Hepatocyte (in vitro differentiated cells): Measurements from ENCODE around the gene C14orf180. TPM values are rescaled to one million over a fixed set of nuclear protein-coding genes. Genes with fewer than 3 reads are reported as not detected.

Experiments
- DNase-seq: peaks from one replicate; pipeline ENCODE4 v3.0.0-alpha.2; 2016; ENCODE audit warnings: low spot score
- H2AFZ ChIP-seq: fragments of 200-600 bp; sonication (generic); 2 replicates; pipeline ENCODE4 v1.6.0; 2016; ENCODE audit warnings: antibody characterized with exemption, mild to moderate bottlenecking
- H3K27ac ChIP-seq: fragments of 200-600 bp; sonication (generic); 2 replicates; pipeline ENCODE4 v1.5.1; 2016; ENCODE audit warnings: mild to moderate bottlenecking
- H3K27me3 ChIP-seq: fragments of 200-600 bp; sonication (generic); 2 replicates; pipeline ENCODE4 v1.6.1; 2016
- H3K36me3 ChIP-seq: fragments of 200-600 bp; sonication (generic); replicated peaks from 2 replicates; pipeline ENCODE4 v1.5.1; 2016; ENCODE audit warnings: low read depth; ENCODE audit not compliant: insufficient read depth
- H3K4me1 ChIP-seq: fragments of 200-600 bp; sonication (generic); 2 replicates; pipeline ENCODE4 v1.5.1; 2016; ENCODE audit warnings: mild to moderate bottlenecking, moderate library complexity; ENCODE audit not compliant: insufficient read depth
- H3K4me2 ChIP-seq: fragments of 200-600 bp; sonication (generic); 2 replicates; pipeline ENCODE4 v1.6.0; 2016
- H3K4me3 ChIP-seq: fragments of 200-600 bp; sonication (generic); 2 replicates; pipeline ENCODE4 v1.5.1; 2016; ENCODE audit warnings: mild to moderate bottlenecking
- H3K79me2 ChIP-seq: fragments of 200-600 bp; sonication (generic); 2 replicates; pipeline ENCODE4 v1.6.0; 2017; ENCODE audit warnings: mild to moderate bottlenecking
- H3K9me2 ChIP-seq: fragments of 200-600 bp; sonication (generic); replicated peaks from 2 replicates; pipeline ENCODE4 v1.6.0; 2017; ENCODE audit warnings: mild to moderate bottlenecking; ENCODE audit not compliant: insufficient read depth
- H3K9me3 ChIP-seq: fragments of 200-600 bp; sonication (generic); 2 replicates; pipeline ENCODE4 v1.5.1; 2016; ENCODE audit warnings: low read depth, mild to moderate bottlenecking
- H4K20me1 ChIP-seq: fragments of 200-600 bp; sonication (generic); 2 replicates; pipeline ENCODE4 v1.6.0; 2016; ENCODE audit warnings: mild to moderate bottlenecking; ENCODE audit not compliant: insufficient read depth, poor library complexity, severe bottlenecking
- EZH2 ChIP-seq: fragments of 200-600 bp; sonication (generic); IDR thresholded peaks from 2 replicates; pipeline ENCODE4 v1.6.1; 2016; ENCODE audit warnings: antibody characterized with exemption, mild to moderate bottlenecking, borderline replicate concordance
- EZH2phosphoT487 ChIP-seq: fragments of 200-600 bp; sonication (generic); IDR thresholded peaks from one replicate; pipeline ENCODE4 v1.6.1; 2018; ENCODE audit warnings: antibody characterized with exemption, mild to moderate bottlenecking, low read depth, moderate library complexity; ENCODE audit not compliant: unreplicated experiment, severe bottlenecking
- WGBS: methylation state at CpG from one replicate; pipeline ENCODE4 v1.1.6; 2016; ENCODE audit warnings: low lambda C conversion rate; ENCODE audit errors: missing lambda C conversion rate; 5-methylcytosine and 5-hydroxymethylcytosine counted together
- polyA plus RNA-seq: library from polyadenylated mRNA; unstranded; fragments of >200 nt; fragmentation: Nextera tagmentation; extraction: Ambion mirVana; gene quantifications from 2 replicates; pipeline ENCODE4 v1.2.1, GENCODE V29; 2016
- total RNA-seq: library from RNA; depleted of rRNA; stranded (reverse); fragments of >200 nt; gene quantifications from 2 replicates; pipeline ENCODE4 v1.2.3, GENCODE V29; 2014
- TF ChIP-seq, protein P1 (sequence below): fragments of 200-600 bp; sonication (generic); IDR thresholded peaks from 2 replicates; pipeline ENCODE4 v1.5.1; 2016; ENCODE audit warnings: antibody characterized with exemption, mild to moderate bottlenecking; ENCODE audit not compliant: poor library complexity

The C14orf180 gene
- total and polyA plus RNA-seq, 2 experiments from 2014 or later = 1.1 to 1.2 TPM

DNA sequence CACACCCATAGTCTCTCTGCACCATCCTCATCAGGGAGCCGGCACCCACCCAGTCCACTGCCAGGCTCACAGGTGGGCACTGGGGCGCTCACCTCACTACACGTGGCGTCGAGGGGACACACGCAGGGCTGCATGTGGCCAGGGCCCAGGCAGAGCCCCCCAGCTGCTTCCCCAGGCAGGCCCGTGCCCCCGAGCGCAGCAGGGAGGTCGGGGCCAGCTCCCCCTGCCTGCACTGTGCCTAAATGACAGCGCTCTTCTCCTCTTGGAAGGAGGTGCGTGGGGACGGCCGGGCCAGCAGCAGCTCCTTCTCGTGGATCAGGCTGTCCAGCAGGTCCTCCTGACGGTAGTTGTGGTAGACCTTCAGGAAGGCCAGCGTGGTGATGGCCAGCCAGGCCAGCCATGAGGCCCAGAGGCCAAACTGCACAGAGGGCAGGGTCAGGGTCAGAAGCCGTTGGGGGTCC is 13.7 kb downstream of the C14orf180 start:
- Histone ChIP-seq H3K27me3 (no peaks in the 10 kb centered on the region), H3K4me2 (no peak overlapping the region), H3K27ac (no peak overlapping the region), H3K9me2 (no peaks in the 10 kb centered on the region), H3K9me3 (no peaks in the 10 kb centered on the region), H3K79me2 (no peaks in the 10 kb centered on the region), H3K36me3 (no peaks in the 10 kb centered on the region), H4K20me1 (no peaks in the 10 kb centered on the region), H2AFZ (no peak overlapping the region), H3K4me3 (no peak overlapping the region), H3K4me1 (peaks cover 9% of the 10 kb centered on the region)
- WGBS = 82% methylated on average over 14 of the region's 18 CpGs
- DNase-seq = no peak
- TF ChIP-seq EZH2phosphoT487 = no peak
- TF ChIP-seq EZH2 = no peak
- TF ChIP-seq, protein P1, sequence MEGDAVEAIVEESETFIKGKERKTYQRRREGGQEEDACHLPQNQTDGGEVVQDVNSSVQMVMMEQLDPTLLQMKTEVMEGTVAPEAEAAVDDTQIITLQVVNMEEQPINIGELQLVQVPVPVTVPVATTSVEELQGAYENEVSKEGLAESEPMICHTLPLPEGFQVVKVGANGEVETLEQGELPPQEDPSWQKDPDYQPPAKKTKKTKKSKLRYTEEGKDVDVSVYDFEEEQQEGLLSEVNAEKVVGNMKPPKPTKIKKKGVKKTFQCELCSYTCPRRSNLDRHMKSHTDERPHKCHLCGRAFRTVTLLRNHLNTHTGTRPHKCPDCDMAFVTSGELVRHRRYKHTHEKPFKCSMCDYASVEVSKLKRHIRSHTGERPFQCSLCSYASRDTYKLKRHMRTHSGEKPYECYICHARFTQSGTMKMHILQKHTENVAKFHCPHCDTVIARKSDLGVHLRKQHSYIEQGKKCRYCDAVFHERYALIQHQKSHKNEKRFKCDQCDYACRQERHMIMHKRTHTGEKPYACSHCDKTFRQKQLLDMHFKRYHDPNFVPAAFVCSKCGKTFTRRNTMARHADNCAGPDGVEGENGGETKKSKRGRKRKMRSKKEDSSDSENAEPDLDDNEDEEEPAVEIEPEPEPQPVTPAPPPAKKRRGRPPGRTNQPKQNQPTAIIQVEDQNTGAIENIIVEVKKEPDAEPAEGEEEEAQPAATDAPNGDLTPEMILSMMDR = no peak

DNA sequence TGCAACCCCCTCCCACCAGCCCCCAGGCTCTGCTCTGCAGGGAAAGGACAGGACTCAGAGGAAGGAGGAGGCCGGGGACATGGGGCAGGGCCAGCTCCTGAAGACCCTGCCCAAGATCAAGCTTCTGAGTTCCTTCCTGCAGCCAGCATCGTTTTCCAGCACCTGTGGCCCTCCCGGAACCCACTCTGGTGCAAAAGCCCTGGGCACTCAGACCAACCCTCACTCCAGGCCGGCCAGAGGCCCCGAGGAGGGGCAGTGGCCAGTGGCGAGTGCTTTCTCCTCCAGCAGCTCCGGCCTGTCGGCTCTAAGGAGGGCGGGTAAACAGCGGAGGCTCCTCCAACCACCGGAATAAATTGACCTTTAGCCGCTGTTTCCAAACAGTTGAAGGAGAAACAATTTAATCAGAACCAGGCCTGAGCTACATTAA is 14.2 kb downstream of the C14orf180 start:
- no peak overlapping the region for H3K4me2 ChIP-seq
- WGBS = 46% methylated on average over 12 of the region's 12 CpGs
- DNase-seq = no peak
- no peak overlapping the region for H3K27ac ChIP-seq
- no peaks in the 10 kb centered on the region for H4K20me1 ChIP-seq
- H3K4me3 ChIP-seq = no peak overlapping the region
- no peaks in the 10 kb centered on the region for H3K79me2 ChIP-seq
- no peaks in the 10 kb centered on the region for H3K9me2 ChIP-seq
- no peaks in the 10 kb centered on the region for H3K9me3 ChIP-seq
- no peaks in the 10 kb centered on the region for H3K27me3 ChIP-seq
- no peaks in the 10 kb centered on the region for H3K36me3 ChIP-seq
- H3K4me1 ChIP-seq = peaks cover 9% of the 10 kb centered on the region
- no peak for TF ChIP-seq EZH2
- TF ChIP-seq, protein P1 = no peak
- no peak for TF ChIP-seq EZH2phosphoT487
- H2AFZ ChIP-seq = no peak overlapping the region

DNA sequence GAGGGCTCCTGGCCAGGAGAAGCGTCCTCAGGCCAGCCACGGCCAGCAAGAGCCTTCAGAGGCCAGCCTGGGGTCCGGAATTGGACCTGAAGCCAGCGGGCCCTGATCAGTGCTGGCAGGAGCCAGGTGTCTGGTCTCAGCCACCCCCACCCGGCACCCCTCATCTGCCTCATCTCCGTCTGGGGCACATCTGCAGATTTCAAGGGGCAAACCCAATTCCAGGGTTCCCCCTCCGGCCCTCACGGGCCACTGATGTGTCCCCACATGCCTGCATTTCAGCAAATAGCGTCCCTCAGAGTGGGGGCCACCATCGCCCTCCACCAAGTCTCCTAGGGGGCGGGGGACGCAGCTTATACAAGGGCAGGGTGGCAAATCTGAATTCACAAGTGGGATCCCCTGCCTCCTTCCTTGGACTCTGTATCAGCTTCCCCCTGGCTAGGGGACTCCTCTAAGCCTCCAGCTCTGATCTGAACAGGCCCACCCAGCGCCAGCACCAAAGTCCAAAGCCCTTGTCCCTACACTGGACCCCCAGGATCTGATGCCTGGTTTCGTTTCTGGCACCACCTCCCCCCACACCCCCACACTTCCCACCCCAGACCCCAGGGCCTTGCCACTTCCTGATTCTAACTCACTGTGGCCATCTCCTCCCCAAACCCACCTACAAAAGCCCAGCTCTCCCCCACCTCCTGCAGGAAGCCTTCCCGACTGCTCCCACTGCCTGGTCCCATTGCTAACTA is 14.9 kb downstream of the C14orf180 start:
- H3K79me2 ChIP-seq = no peaks in the 10 kb centered on the region
- no peak for TF ChIP-seq EZH2phosphoT487
- TF ChIP-seq EZH2 = no peak
- TF ChIP-seq, protein P1 = no peak
- no peaks in the 10 kb centered on the region for H3K27me3 ChIP-seq
- WGBS = 88% methylated on average over 13 of the region's 15 CpGs
- DNase-seq = no peak
- no peak overlapping the region for H3K4me2 ChIP-seq
- H3K9me2 ChIP-seq = no peaks in the 10 kb centered on the region
- H3K27ac ChIP-seq = no peak overlapping the region
- no peak overlapping the region for H3K4me3 ChIP-seq
- H3K4me1 ChIP-seq = peaks cover 9% of the 10 kb centered on the region
- no peak overlapping the region for H2AFZ ChIP-seq
- no peaks in the 10 kb centered on the region for H4K20me1 ChIP-seq
- H3K36me3 ChIP-seq = no peaks in the 10 kb centered on the region
- no peaks in the 10 kb centered on the region for H3K9me3 ChIP-seq
